ENCODE results near the gene ITFG2.

GRCh38 chr12:2772370-2772769 lies 40.1 kb upstream of the ITFG2 start:
- TF ChIP-seq CTCF (conservative IDR thresholded peaks at IDR 0.05; ENCODE audit: low read depth, low read length) (no peak), EZH2 (IDR thresholded peaks at IDR 0.05; ENCODE audit: borderline replicate concordance, low read depth, low read length, poor library complexity, severe bottlenecking) (no peak)
